Esophagus muscularis mucosa (tissue), 3 donors: ENCODE results near the gene PRKRIP1.

ENCODE experiments used
- POLR2A ChIP-seq: fragments of 450-650 bp; IDR thresholded peaks from one replicate; pipeline ENCODE4 v1.6.1; 2017; ENCODE audit warnings: antibody characterized with exemption, moderate library complexity, mild to moderate bottlenecking, low read depth
- POLR2AphosphoS5 ChIP-seq, 2 donors: sonication (generic); formaldehyde crosslinking; IDR thresholded peaks; one replicate each; pipeline ENCODE4 v1.6.1; 2017; ENCODE audit warnings: antibody characterized with exemption in 2 of 2
- TF ChIP-seq, protein P1 (sequence below), 3 experiments: fragments of 200-600 bp in 2 of 3; fragments of 450-650 bp in 1 of 3; sonication (generic) in 2 of 3; IDR thresholded peaks; one replicate each; pipeline ENCODE4 v1.5.1; 2017 to 2019; ENCODE audit warnings: antibody characterized with exemption in 3 of 3, mild to moderate bottlenecking in 2 of 3, moderate library complexity in 1 of 3

DNA sequence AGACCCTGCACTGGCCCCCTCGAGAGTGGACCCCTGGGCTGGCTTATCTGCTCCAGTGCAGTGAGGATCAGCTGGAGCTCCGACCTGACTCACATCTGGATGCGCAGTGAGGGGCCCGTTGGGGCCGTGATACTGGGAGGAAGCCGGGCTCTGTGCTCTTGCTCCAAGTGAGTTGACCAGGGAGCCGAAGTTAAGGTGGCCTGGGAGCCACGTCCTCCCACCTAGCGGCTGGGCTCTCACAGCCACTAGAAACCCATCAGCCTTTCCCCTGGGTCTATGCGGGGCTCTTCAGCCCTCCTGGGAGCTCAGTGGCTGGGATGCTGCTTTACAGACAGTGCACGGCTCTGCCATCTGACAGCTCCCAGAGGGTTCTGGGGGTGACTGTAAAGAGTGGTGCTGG is 59.4 kb downstream of the PRKRIP1 start:
- TF ChIP-seq, protein P1, sequence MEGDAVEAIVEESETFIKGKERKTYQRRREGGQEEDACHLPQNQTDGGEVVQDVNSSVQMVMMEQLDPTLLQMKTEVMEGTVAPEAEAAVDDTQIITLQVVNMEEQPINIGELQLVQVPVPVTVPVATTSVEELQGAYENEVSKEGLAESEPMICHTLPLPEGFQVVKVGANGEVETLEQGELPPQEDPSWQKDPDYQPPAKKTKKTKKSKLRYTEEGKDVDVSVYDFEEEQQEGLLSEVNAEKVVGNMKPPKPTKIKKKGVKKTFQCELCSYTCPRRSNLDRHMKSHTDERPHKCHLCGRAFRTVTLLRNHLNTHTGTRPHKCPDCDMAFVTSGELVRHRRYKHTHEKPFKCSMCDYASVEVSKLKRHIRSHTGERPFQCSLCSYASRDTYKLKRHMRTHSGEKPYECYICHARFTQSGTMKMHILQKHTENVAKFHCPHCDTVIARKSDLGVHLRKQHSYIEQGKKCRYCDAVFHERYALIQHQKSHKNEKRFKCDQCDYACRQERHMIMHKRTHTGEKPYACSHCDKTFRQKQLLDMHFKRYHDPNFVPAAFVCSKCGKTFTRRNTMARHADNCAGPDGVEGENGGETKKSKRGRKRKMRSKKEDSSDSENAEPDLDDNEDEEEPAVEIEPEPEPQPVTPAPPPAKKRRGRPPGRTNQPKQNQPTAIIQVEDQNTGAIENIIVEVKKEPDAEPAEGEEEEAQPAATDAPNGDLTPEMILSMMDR (IDR thresholded peaks at IDR 0.05), result no peak
- TF ChIP-seq POLR2AphosphoS5 (IDR thresholded peaks at IDR 0.05) (no peak), POLR2A (no peak)
